ENCODE results near the gene FUT3. TPM values are rescaled to one million over a fixed set of nuclear protein-coding genes. Genes with fewer than 3 reads are reported as not detected.

The FUT3 gene
- polyA plus RNA-seq, 3 donors = not detected

DNA sequence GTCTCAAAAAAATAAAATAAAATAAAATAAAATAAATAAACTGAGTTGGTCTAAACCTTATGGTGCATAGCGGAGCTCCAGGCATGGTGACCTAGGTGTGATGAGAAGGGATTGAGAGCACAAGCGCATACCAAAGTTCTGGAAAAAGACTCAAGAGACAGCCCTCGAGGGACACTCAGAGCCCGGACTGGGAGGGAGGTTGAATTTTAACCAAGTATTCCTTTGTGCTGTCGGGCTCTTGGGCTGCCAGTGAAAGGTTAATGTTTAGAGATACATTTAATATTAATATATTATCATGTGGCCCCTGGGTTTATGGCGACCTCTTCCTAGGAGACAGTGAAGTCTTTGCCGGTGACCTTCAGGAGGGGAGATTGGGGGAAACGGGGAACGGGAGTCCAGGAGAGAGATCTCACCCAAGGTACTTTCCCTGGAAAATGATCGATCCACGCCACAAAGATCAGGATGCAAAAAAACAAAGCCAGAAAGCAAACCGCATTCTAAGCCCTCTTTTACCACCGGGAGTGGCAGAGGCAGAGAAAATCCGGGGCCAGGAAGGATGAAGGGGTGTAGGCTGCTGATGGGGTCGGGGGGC lies 13.4 kb downstream of the FUT3 start:
- no peak for DNase-seq
- H3K4me3 Mint-ChIP-seq = no peak overlapping the region
- H3K9me3 Mint-ChIP-seq = no peaks in the 10 kb centered on the region
- Histone ChIP-seq H3K4me1 (ENCODE audit: control insufficient read depth in 1 of 2, insufficient read depth in 2 of 2, low read length in 2 of 2) (peaks cover 7 to 10% of the 10 kb centered on the region in 2 donors), H3K4me2 (replicated peaks; ENCODE audit: extremely low read depth, low read length, poor library complexity, severe bottlenecking) (no peak overlapping the region), H3K27ac (ENCODE audit: low read depth in 1 of 2, low read length in 2 of 2) (no peak overlapping the region), H4K20me1 (ENCODE audit: insufficient read depth, low read length) (no peaks in the 10 kb centered on the region), H3K79me2 (ENCODE audit: insufficient read depth, low read length) (no peaks in the 10 kb centered on the region), H3K36me3 (replicated peaks in 1 of 2; ENCODE audit: control insufficient read depth in 1 of 2, insufficient read depth in 2 of 2, low read length in 2 of 2) (no peaks in the 10 kb centered on the region), H3K27me3 (ENCODE audit: control insufficient read depth in 2 of 2, insufficient read depth in 2 of 2, low read length in 2 of 2) (peaks cover 0 to 6% of the 10 kb centered on the region in 2 donors), H3K9me3 (replicated peaks in 1 of 2; ENCODE audit: control insufficient read depth in 1 of 2, insufficient read depth in 1 of 2, low read length in 2 of 2) (no peaks in the 10 kb centered on the region), H2AFZ (ENCODE audit: insufficient read depth, low read depth, low read length, poor library complexity, severe bottlenecking) (peak overlapping the region; percentile 46), H3K4me3 (replicated peaks in 1 of 3; ENCODE audit: low read depth in 2 of 3, low read length in 3 of 3) (no peak overlapping the region), H3K9ac (ENCODE audit: insufficient read depth, low read length, poor library complexity, severe bottlenecking) (no peak overlapping the region)
- WGBS (ENCODE audit: insufficient coverage) = 33% methylated on average over 2 of the region's 15 CpGs
- no peak overlapping the region for H3K27ac Mint-ChIP-seq
- peaks cover 2 to 10% (median 8%) of the 10 kb centered on the region in 3 donors for H3K27me3 Mint-ChIP-seq (ENCODE audit: low read depth in 3 of 3)
- TF ChIP-seq, protein P1, sequence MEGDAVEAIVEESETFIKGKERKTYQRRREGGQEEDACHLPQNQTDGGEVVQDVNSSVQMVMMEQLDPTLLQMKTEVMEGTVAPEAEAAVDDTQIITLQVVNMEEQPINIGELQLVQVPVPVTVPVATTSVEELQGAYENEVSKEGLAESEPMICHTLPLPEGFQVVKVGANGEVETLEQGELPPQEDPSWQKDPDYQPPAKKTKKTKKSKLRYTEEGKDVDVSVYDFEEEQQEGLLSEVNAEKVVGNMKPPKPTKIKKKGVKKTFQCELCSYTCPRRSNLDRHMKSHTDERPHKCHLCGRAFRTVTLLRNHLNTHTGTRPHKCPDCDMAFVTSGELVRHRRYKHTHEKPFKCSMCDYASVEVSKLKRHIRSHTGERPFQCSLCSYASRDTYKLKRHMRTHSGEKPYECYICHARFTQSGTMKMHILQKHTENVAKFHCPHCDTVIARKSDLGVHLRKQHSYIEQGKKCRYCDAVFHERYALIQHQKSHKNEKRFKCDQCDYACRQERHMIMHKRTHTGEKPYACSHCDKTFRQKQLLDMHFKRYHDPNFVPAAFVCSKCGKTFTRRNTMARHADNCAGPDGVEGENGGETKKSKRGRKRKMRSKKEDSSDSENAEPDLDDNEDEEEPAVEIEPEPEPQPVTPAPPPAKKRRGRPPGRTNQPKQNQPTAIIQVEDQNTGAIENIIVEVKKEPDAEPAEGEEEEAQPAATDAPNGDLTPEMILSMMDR (IDR thresholded peaks at IDR 0.05) = no peak
- H3K4me1 Mint-ChIP-seq = peaks cover 16% of the 10 kb centered on the region
- H3K36me3 Mint-ChIP-seq = no peaks in the 10 kb centered on the region
- intact Hi-C loops (cut with micrococcal nuclease) = no loop called here

DNA sequence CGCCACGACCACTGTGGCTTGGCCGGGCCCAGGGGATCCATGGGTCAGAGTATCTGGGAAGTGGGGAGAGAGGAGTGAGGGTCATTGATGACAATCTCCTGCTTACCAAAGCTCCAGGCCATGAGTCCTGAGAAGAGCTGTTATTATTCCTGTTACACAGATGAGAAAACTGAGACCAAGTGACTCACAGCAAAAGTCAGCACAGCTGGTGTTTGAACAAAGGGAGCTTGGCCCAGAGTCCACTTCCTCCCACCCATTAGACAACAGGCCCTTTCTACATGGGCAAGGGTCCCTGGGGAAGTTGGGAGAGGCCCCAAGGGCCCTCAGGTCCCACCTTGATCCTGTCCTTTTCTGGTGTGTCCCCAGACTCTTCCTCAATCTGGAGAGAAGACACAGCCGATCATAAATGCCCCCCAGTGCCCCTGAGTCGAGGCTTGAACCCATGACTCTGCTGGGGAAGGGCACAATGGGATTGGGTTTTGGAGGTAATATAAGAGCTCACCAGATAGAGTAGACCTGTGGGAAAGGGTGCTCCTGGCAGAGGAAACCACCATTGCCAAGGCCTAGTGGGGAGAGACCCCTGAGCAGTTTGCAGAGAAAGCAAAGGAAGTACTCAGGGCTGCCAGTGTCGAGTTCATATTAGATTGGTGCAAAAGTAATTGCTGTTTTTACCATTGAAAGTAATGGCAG lies 18.6 kb downstream of the FUT3 start:
- H3K79me2 ChIP-seq (ENCODE audit: insufficient read depth, low read length) = no peaks in the 10 kb centered on the region
- peaks cover 0 to 5% of the 10 kb centered on the region in 2 donors for H3K9me3 ChIP-seq (replicated peaks in 1 of 2; ENCODE audit: control insufficient read depth in 1 of 2, insufficient read depth in 1 of 2, low read length in 2 of 2)
- H3K4me1 ChIP-seq (ENCODE audit: control insufficient read depth in 1 of 2, insufficient read depth in 2 of 2, low read length in 2 of 2) = peaks cover 12 to 14% of the 10 kb centered on the region in 2 donors
- no peak overlapping the region for H3K4me2 ChIP-seq (replicated peaks; ENCODE audit: extremely low read depth, low read length, poor library complexity, severe bottlenecking)
- H3K36me3 Mint-ChIP-seq = no peaks in the 10 kb centered on the region
- TF ChIP-seq, protein P1 (IDR thresholded peaks at IDR 0.05) = no peak
- intact Hi-C loops (cut with micrococcal nuclease) = no loop called here
- H3K27me3 ChIP-seq (ENCODE audit: control insufficient read depth in 2 of 2, insufficient read depth in 2 of 2, low read length in 2 of 2) = peaks cover 0 to 17% of the 10 kb centered on the region in 2 donors
- DNase-seq = no peak
- H3K9me3 Mint-ChIP-seq = peaks cover 2 to 9% (median 5%) of the 10 kb centered on the region in 7 donors
- no peaks in the 10 kb centered on the region for H4K20me1 ChIP-seq (ENCODE audit: insufficient read depth, low read length)
- H3K4me3 ChIP-seq (replicated peaks in 1 of 3; ENCODE audit: low read depth in 2 of 3, low read length in 3 of 3) = no peak overlapping the region
- no peak overlapping the region for H3K9ac ChIP-seq (ENCODE audit: insufficient read depth, low read length, poor library complexity, severe bottlenecking)
- peaks cover 13 to 26% (median 18%) of the 10 kb centered on the region in 3 donors for H3K27me3 Mint-ChIP-seq (ENCODE audit: low read depth in 3 of 3)
- no peak overlapping the region for H3K27ac ChIP-seq (ENCODE audit: low read depth in 1 of 2, low read length in 2 of 2)
- no peaks in the 10 kb centered on the region for H3K36me3 ChIP-seq (replicated peaks in 1 of 2; ENCODE audit: control insufficient read depth in 1 of 2, insufficient read depth in 2 of 2, low read length in 2 of 2)
- peak overlapping the region in 2 of 7 donors; percentile 4 to 27 for H3K27ac Mint-ChIP-seq
- peaks cover 9% of the 10 kb centered on the region for H3K4me1 Mint-ChIP-seq
- WGBS (ENCODE audit: insufficient coverage) = 92% methylated on average over 6 of the region's 6 CpGs
- H2AFZ ChIP-seq (ENCODE audit: insufficient read depth, low read depth, low read length, poor library complexity, severe bottlenecking) = no peak overlapping the region
- no peak overlapping the region for H3K4me3 Mint-ChIP-seq
